GM23338 (cell line): ENCODE results near the gene SLC6A19. TPM values are rescaled to one million over a fixed set of nuclear protein-coding genes. Genes with fewer than 3 reads are reported as not detected.

Experiments
- ATAC-seq: fragments of 200-7000 bp; cut with Tn5 transposase; 3 replicates; pipeline ENCODE4 v1.9.1; 2020
- DNase-seq: peaks from one replicate; pipeline ENCODE4 v3.0.0-alpha.2; 2015; ENCODE audit warnings: low spot score
- H2AFZ ChIP-seq: fragments of 200-600 bp; sonication (generic); 2 replicates; pipeline ENCODE4 v1.8.0; 2016; ENCODE audit warnings: antibody characterized with exemption, mild to moderate bottlenecking, moderate library complexity
- H3F3A ChIP-seq: fragments of 200-600 bp; sonication (generic); replicated peaks from 2 replicates; pipeline ENCODE4 v1.8.0; 2017; ENCODE audit warnings: antibody characterized with exemption, mixed run types, low read depth
- H3K27ac ChIP-seq: fragments of 200-600 bp; sonication (generic); 2 replicates; pipeline ENCODE4 v1.6.1; 2016; ENCODE audit warnings: low read depth
- H3K27me3 ChIP-seq: fragments of 200-600 bp; sonication (generic); 2 replicates; pipeline ENCODE4 v1.8.0; 2016; ENCODE audit warnings: mild to moderate bottlenecking, mixed run types, moderate library complexity; ENCODE audit not compliant: insufficient read depth
- H3K36me3 ChIP-seq: fragments of 200-600 bp; sonication (generic); 2 replicates; pipeline ENCODE4 v1.8.0; 2016; ENCODE audit warnings: mild to moderate bottlenecking; ENCODE audit not compliant: insufficient read depth
- H3K4me1 ChIP-seq: fragments of 200-600 bp; sonication (generic); 2 replicates; pipeline ENCODE4 v1.8.0; 2016; ENCODE audit warnings: mild to moderate bottlenecking, moderate library complexity; ENCODE audit not compliant: insufficient read depth
- H3K4me2 ChIP-seq: fragments of 200-600 bp; sonication (generic); 2 replicates; pipeline ENCODE4 v1.7.1; 2017; ENCODE audit warnings: mixed run types
- H3K4me3 ChIP-seq: fragments of 200-600 bp; sonication (generic); 2 replicates; pipeline ENCODE4 v1.6.1; 2016; ENCODE audit warnings: mixed run types
- H3K79me2 ChIP-seq: fragments of 200-600 bp; sonication (generic); replicated peaks from 2 replicates; pipeline ENCODE4 v1.8.0; 2017; ENCODE audit warnings: mild to moderate bottlenecking; ENCODE audit not compliant: insufficient read depth
- H3K9me2 ChIP-seq: fragments of 200-600 bp; sonication (generic); 2 replicates; pipeline ENCODE4 v1.8.0; 2017; ENCODE audit not compliant: insufficient read depth
- H4K20me1 ChIP-seq: fragments of 200-600 bp; sonication (generic); replicated peaks from 2 replicates; pipeline ENCODE4 v1.8.0; 2017; ENCODE audit warnings: mild to moderate bottlenecking; ENCODE audit not compliant: insufficient read depth
- H3K27ac Mint-ChIP-seq: 2 replicates; pipeline ENCODE4 v1.8.0; 2020; ENCODE audit warnings: inconsistent platforms, mild to moderate bottlenecking, moderate library complexity, mixed read lengths
- H3K27me3 Mint-ChIP-seq: 3 replicates; pipeline ENCODE4 v1.8.0; 2022; ENCODE audit warnings: low read depth, mild to moderate bottlenecking, moderate library complexity, mixed read lengths, inconsistent platforms; ENCODE audit not compliant: insufficient read depth, poor library complexity
- H3K36me3 Mint-ChIP-seq: 3 replicates; pipeline ENCODE4 v1.8.0; 2021; ENCODE audit warnings: low read depth, mild to moderate bottlenecking, inconsistent platforms, moderate library complexity, mixed read lengths
- H3K4me1 Mint-ChIP-seq: 3 replicates; pipeline ENCODE4 v1.8.0; 2020; ENCODE audit warnings: mild to moderate bottlenecking, inconsistent platforms, mixed read lengths
- H3K4me3 Mint-ChIP-seq: 3 replicates; pipeline ENCODE4 v1.8.0; 2021; ENCODE audit warnings: moderate library complexity, mild to moderate bottlenecking, inconsistent platforms, mixed read lengths
- H3K9me3 Mint-ChIP-seq: 3 replicates; pipeline ENCODE4 v1.8.0; 2020; ENCODE audit warnings: moderate library complexity, mild to moderate bottlenecking, inconsistent platforms, mixed read lengths
- CREB1 ChIP-seq: fragments of 250-450 bp; sonication (Bioruptor Pico); IDR thresholded peaks from 2 replicates; pipeline ENCODE4 v1.5.0; 2020; ENCODE audit warnings: low read depth, mild to moderate bottlenecking, moderate library complexity
- ETS1 ChIP-seq: IDR thresholded peaks from 2 replicates; pipeline ENCODE4 v1.6.1; 2016; ENCODE audit warnings: antibody characterized with exemption
- EZH2 ChIP-seq: fragments of 200-600 bp; sonication (generic); IDR thresholded peaks from one replicate; pipeline ENCODE4 v1.8.0; 2017; ENCODE audit warnings: antibody characterized with exemption, mild to moderate bottlenecking, low read depth; ENCODE audit not compliant: unreplicated experiment
- EZH2phosphoT487 ChIP-seq: fragments of 200-600 bp; sonication (generic); IDR thresholded peaks from one replicate; pipeline ENCODE4 v1.8.1; 2018; ENCODE audit warnings: antibody characterized with exemption; ENCODE audit not compliant: unreplicated experiment
- JUNB ChIP-seq: IDR thresholded peaks from one replicate; pipeline ENCODE4 v1.6.1; 2016; ENCODE audit warnings: antibody characterized with exemption; ENCODE audit not compliant: unreplicated experiment
- NANOG ChIP-seq: IDR thresholded peaks from 2 replicates; pipeline ENCODE4 v1.6.1; 2016; ENCODE audit warnings: antibody characterized with exemption, borderline replicate concordance
- POLR2AphosphoS5 ChIP-seq: IDR thresholded peaks from 2 replicates; pipeline ENCODE4 v1.6.1; 2016; ENCODE audit warnings: antibody characterized with exemption, low read depth
- STAT1 ChIP-seq: IDR thresholded peaks from one replicate; pipeline ENCODE4 v1.6.1; 2016; ENCODE audit warnings: antibody characterized with exemption; ENCODE audit not compliant: unreplicated experiment
- ZNF114 ChIP-seq: fragments of 250-450 bp; sonication (Bioruptor Pico); IDR thresholded peaks from 2 replicates; pipeline ENCODE4 v1.5.0; 2020; ENCODE audit warnings: mild to moderate bottlenecking, moderate library complexity
- ZNF331 ChIP-seq: fragments of 250-450 bp; sonication (Bioruptor Pico); IDR thresholded peaks from 2 replicates; pipeline ENCODE4 v1.5.0; 2020; ENCODE audit warnings: low read depth, mild to moderate bottlenecking, moderate library complexity
- polyA plus RNA-seq: library from polyadenylated mRNA; unstranded; fragments of >200 nt; fragmentation: Nextera tagmentation; extraction: Ambion mirVana; gene quantifications from 2 replicates; pipeline ENCODE4 v1.2.1, GENCODE V29; 2016
- total RNA-seq: library from RNA; depleted of rRNA; stranded (reverse); fragments of >200 nt; shearing (Covaris generic); gene quantifications from 2 replicates; pipeline ENCODE4 v1.2.3, GENCODE V29; 2014
- TF ChIP-seq, protein P1 (sequence below): fragments of 250-450 bp; sonication (Bioruptor Pico); IDR thresholded peaks from 2 replicates; pipeline ENCODE4 v1.5.0; 2020; ENCODE audit warnings: mild to moderate bottlenecking, moderate library complexity
- TF ChIP-seq, protein P2 (sequence below): IDR thresholded peaks from one replicate; pipeline ENCODE4 v1.6.1; 2018; ENCODE audit warnings: antibody characterized with exemption; ENCODE audit not compliant: unreplicated experiment

Gene SLC6A19
- total and polyA plus RNA-seq, 2 experiments from 2014 or later: not detected

DNA sequence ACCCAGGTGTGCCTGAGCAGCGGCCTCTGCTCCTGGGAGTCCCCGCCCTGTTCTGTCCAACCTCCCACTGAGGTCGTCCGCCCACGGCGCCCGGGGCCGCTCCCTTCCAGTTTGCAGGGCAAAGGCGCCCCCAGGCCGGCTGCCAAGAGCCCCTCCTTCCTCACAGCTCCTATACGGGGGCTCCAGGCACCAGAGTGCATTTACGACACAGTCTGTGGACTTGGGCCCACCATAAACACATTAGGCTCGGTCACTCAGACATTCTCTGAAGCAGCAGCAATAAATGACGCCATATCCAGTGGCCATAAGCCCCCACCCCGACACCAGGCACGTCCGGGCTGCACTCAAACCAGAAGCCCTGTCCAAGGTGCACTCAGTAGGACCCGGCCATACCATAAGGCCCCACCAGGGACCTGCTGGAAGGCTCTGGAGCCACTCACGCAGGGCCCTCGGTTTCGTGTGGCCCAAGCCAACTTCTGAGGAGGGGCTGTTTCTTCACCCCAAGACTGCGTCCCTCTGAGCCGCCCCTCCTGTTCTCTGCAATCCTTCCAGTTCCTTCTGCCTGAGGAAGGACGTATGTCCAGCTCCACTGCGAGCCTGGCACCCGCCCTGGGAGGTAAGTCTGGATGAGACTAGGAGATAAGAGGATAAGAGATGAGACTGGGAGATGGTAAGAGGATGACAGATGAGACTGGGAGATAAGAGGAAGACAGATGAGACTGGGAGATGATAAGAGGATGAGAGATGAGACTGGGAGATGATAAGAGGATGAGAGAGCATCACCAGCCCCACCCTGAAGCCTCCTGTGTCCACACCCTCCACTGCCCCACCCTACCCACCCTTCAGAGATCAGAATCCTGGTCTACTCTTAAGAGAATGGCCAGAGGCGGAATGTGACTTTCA lies 50.5 kb downstream of the SLC6A19 start:
- H3K27ac Mint-ChIP-seq: no peak overlapping the region
- DNase-seq (no peak), ATAC-seq (no peak; the same call in 2 of the 3 replicates)
- H3K4me3 ChIP-seq: no peak overlapping the region
- no peaks in the 10 kb centered on the region for H4K20me1 ChIP-seq
- H3K9me2 ChIP-seq: no peaks in the 10 kb centered on the region
- no peaks in the 10 kb centered on the region for H3K36me3 ChIP-seq
- H3K9me3 Mint-ChIP-seq: no peaks in the 10 kb centered on the region; the same call in 2 of the 3 replicates
- peaks cover 5% of the 10 kb centered on the region; the same call in 2 of the 3 replicates for H3K36me3 Mint-ChIP-seq
- H3K27ac ChIP-seq: no peak overlapping the region
- H3K4me1 Mint-ChIP-seq: no peaks in the 10 kb centered on the region; the same call in 2 of the 3 replicates
- H3K4me2 ChIP-seq: no peak overlapping the region
- peaks cover 4% of the 10 kb centered on the region for H3K27me3 Mint-ChIP-seq
- no peaks in the 10 kb centered on the region for H3K4me1 ChIP-seq
- H2AFZ ChIP-seq: no peak overlapping the region
- H3K4me3 Mint-ChIP-seq: no peak overlapping the region
- no peaks in the 10 kb centered on the region for H3K27me3 ChIP-seq
- no peaks in the 10 kb centered on the region for H3F3A ChIP-seq
- no peaks in the 10 kb centered on the region for H3K79me2 ChIP-seq
- TF ChIP-seq EZH2: no peak
- no peak for TF ChIP-seq ZNF331 (CRISPR knock-in tag)
- no peak for TF ChIP-seq ZNF114 (CRISPR knock-in tag)
- TF ChIP-seq, protein P1, sequence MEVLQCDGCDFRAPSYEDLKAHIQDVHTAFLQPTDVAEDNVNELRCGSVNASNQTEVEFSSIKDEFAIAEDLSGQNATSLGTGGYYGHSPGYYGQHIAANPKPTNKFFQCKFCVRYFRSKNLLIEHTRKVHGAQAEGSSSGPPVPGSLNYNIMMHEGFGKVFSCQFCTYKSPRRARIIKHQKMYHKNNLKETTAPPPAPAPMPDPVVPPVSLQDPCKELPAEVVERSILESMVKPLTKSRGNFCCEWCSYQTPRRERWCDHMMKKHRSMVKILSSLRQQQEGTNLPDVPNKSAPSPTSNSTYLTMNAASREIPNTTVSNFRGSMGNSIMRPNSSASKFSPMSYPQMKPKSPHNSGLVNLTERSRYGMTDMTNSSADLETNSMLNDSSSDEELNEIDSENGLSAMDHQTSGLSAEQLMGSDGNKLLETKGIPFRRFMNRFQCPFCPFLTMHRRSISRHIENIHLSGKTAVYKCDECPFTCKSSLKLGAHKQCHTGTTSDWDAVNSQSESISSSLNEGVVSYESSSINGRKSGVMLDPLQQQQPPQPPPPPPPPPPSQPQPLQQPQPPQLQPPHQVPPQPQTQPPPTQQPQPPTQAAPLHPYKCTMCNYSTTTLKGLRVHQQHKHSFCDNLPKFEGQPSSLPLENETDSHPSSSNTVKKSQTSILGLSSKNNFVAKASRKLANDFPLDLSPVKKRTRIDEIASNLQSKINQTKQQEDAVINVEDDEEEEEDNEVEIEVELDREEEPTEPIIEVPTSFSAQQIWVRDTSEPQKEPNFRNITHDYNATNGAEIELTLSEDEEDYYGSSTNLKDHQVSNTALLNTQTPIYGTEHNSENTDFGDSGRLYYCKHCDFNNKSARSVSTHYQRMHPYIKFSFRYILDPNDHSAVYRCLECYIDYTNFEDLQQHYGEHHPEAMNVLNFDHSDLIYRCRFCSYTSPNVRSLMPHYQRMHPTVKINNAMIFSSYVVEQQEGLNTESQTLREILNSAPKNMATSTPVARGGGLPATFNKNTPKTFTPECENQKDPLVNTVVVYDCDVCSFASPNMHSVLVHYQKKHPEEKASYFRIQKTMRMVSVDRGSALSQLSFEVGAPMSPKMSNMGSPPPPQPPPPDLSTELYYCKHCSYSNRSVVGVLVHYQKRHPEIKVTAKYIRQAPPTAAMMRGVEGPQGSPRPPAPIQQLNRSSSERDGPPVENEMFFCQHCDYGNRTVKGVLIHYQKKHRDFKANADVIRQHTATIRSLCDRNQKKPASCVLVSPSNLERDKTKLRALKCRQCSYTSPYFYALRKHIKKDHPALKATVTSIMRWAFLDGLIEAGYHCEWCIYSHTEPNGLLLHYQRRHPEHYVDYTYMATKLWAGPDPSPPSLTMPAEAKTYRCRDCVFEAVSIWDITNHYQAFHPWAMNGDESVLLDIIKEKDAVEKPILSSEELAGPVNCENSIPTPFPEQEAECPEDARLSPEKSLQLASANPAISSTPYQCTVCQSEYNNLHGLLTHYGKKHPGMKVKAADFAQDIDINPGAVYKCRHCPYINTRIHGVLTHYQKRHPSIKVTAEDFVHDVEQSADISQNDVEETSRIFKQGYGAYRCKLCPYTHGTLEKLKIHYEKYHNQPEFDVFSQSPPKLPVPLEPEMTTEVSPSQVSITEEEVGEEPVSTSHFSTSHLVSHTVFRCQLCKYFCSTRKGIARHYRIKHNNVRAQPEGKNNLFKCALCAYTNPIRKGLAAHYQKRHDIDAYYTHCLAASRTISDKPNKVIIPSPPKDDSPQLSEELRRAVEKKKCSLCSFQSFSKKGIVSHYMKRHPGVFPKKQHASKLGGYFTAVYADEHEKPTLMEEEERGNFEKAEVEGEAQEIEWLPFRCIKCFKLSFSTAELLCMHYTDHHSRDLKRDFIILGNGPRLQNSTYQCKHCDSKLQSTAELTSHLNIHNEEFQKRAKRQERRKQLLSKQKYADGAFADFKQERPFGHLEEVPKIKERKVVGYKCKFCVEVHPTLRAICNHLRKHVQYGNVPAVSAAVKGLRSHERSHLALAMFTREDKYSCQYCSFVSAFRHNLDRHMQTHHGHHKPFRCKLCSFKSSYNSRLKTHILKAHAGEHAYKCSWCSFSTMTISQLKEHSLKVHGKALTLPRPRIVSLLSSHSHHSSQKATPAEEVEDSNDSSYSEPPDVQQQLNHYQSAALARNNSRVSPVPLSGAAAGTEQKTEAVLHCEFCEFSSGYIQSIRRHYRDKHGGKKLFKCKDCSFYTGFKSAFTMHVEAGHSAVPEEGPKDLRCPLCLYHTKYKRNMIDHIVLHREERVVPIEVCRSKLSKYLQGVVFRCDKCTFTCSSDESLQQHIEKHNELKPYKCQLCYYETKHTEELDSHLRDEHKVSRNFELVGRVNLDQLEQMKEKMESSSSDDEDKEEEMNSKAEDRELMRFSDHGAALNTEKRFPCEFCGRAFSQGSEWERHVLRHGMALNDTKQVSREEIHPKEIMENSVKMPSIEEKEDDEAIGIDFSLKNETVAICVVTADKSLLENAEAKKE: no peak
- no peak for TF ChIP-seq POLR2AphosphoS5
- TF ChIP-seq, protein P2, sequence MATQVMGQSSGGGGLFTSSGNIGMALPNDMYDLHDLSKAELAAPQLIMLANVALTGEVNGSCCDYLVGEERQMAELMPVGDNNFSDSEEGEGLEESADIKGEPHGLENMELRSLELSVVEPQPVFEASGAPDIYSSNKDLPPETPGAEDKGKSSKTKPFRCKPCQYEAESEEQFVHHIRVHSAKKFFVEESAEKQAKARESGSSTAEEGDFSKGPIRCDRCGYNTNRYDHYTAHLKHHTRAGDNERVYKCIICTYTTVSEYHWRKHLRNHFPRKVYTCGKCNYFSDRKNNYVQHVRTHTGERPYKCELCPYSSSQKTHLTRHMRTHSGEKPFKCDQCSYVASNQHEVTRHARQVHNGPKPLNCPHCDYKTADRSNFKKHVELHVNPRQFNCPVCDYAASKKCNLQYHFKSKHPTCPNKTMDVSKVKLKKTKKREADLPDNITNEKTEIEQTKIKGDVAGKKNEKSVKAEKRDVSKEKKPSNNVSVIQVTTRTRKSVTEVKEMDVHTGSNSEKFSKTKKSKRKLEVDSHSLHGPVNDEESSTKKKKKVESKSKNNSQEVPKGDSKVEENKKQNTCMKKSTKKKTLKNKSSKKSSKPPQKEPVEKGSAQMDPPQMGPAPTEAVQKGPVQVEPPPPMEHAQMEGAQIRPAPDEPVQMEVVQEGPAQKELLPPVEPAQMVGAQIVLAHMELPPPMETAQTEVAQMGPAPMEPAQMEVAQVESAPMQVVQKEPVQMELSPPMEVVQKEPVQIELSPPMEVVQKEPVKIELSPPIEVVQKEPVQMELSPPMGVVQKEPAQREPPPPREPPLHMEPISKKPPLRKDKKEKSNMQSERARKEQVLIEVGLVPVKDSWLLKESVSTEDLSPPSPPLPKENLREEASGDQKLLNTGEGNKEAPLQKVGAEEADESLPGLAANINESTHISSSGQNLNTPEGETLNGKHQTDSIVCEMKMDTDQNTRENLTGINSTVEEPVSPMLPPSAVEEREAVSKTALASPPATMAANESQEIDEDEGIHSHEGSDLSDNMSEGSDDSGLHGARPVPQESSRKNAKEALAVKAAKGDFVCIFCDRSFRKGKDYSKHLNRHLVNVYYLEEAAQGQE: no peak
- TF ChIP-seq NANOG: no peak
- no peak for TF ChIP-seq CREB1 (CRISPR knock-in tag)
- TF ChIP-seq JUNB: no peak
- no peak for TF ChIP-seq ETS1
- TF ChIP-seq STAT1: no peak
- TF ChIP-seq EZH2phosphoT487: no peak
